WERI-Rb-1 (cell line): ENCODE results near the gene TSPAN16.
"Not testable (repeated sequence)": the region's sequence is repeated elsewhere in the genome, so short reads cannot be mapped to it uniquely, and the experiment has no call there.

Experiments used
- DNase-seq: peaks from one replicate; pipeline ENCODE4 v3.0.0-alpha.2; 2020
- H3K27ac ChIP-seq: fragments of 250-450 bp; sonication (Bioruptor Pico); 2 replicates; pipeline ENCODE4 v1.5.1; 2020; ENCODE audit warnings: mild to moderate bottlenecking, moderate library complexity
- H3K27me3 ChIP-seq: fragments of 250-450 bp; sonication (Bioruptor Pico); 2 replicates; pipeline ENCODE4 v1.5.1; 2021; ENCODE audit warnings: mild to moderate bottlenecking, low read depth, moderate library complexity; ENCODE audit not compliant: insufficient read depth, severe bottlenecking
- H3K36me3 ChIP-seq: fragments of 250-450 bp; sonication (Bioruptor Pico); 2 replicates; pipeline ENCODE4 v1.5.1; 2020; ENCODE audit warnings: mild to moderate bottlenecking, moderate library complexity
- H3K4me3 ChIP-seq: 2 replicates; pipeline ENCODE4 v1.5.1; 2011; ENCODE audit warnings: low read depth, mild to moderate bottlenecking, control low read depth, low read length
- H3K9me3 ChIP-seq: fragments of 250-450 bp; sonication (Bioruptor Pico); 2 replicates; pipeline ENCODE4 v1.5.1; 2021; ENCODE audit warnings: mild to moderate bottlenecking, moderate library complexity; ENCODE audit not compliant: severe bottlenecking
- CTCF ChIP-seq: IDR thresholded peaks from 2 replicates; pipeline ENCODE4 v1.5.1; 2011; ENCODE audit warnings: low read depth, mild to moderate bottlenecking, control low read depth, inconsistent platforms, low read length

The TSPAN16 gene

GRCh38 chr19:11325544-11325943 is 29.6 kb downstream of the TSPAN16 start:
- TF ChIP-seq CTCF = no peak
- Histone ChIP-seq H3K9me3 (no peaks in the 10 kb centered on the region), H3K27ac (no peak overlapping the region), H3K36me3 (peaks cover 33% of the 10 kb centered on the region), H3K27me3 (no peaks in the 10 kb centered on the region), H3K4me3 (no peak overlapping the region)
- DNase-seq = no peak

GRCh38 chr19:11330127-11330526 is 34.2 kb downstream of the TSPAN16 start:
- no peak for TF ChIP-seq CTCF
- Histone ChIP-seq H3K4me3 (no peak overlapping the region), H3K9me3 (no peaks in the 10 kb centered on the region), H3K36me3 (peaks cover 68% of the 10 kb centered on the region), H3K27ac (no peak overlapping the region), H3K27me3 (no peaks in the 10 kb centered on the region)
- no peak for DNase-seq

- DNase-seq = no peak
- no peaks in the 10 kb centered on the region for H3K27me3 ChIP-seq
- H3K4me3 ChIP-seq = no peak overlapping the region
- H3K27ac ChIP-seq = no peak overlapping the region
- no peaks in the 10 kb centered on the region for H3K9me3 ChIP-seq
- no peak for TF ChIP-seq CTCF
- peaks cover 78% of the 10 kb centered on the region for H3K36me3 ChIP-seq
These were observed 35.5 kb downstream of the TSPAN16 start for GRCh38 chr19:11331502-11331901.

GRCh38 chr19:11332822-11333221 is 36.9 kb downstream of the TSPAN16 start:
- H3K27ac ChIP-seq = no peak overlapping the region
- TF ChIP-seq CTCF = no peak

GRCh38 chr19:11333838-11334237 is 37.9 kb downstream of the TSPAN16 start:
- not testable (repeated sequence) for H3K9me3 ChIP-seq, H3K27ac ChIP-seq, DNase-seq, H3K4me3 ChIP-seq, H3K27me3 ChIP-seq
- peaks cover 68% of the 10 kb centered on the region for H3K36me3 ChIP-seq

More at GRCh38 chr19:11332822-11333221, 36.9 kb downstream of the TSPAN16 start:
- H3K9me3 ChIP-seq = no peaks in the 10 kb centered on the region
- DNase-seq = no peak
- H3K36me3 ChIP-seq = peaks cover 75% of the 10 kb centered on the region
- no peaks in the 10 kb centered on the region for H3K27me3 ChIP-seq
- H3K4me3 ChIP-seq = no peak overlapping the region

- TF ChIP-seq CTCF = no peak
- peaks cover 57% of the 10 kb centered on the region for H3K36me3 ChIP-seq
- H3K4me3 ChIP-seq = no peak overlapping the region
These were observed 39.6 kb downstream of the TSPAN16 start for GRCh38 chr19:11335449-11336146.

More at GRCh38 chr19:11335449-11336146, 39.6 kb downstream of the TSPAN16 start:
- H3K9me3 ChIP-seq = no peaks in the 10 kb centered on the region
- DNase-seq = no peak
- no peaks in the 10 kb centered on the region for H3K27me3 ChIP-seq
- H3K27ac ChIP-seq = no peak overlapping the region
